Middle frontal gyrus (tissue), 1 donor: ENCODE measurements around the gene PDXK.
"Not testable (repeated sequence)": the region's sequence is repeated elsewhere in the genome, so short reads cannot be mapped to it uniquely, and the experiment has no call there.

Experiments used
- DNase-seq: peaks from one replicate; pipeline ENCODE4 v3.0.0-alpha.2; 2015; ENCODE audit warnings: low spot score; ENCODE audit errors: extremely low spot score

Gene PDXK

GRCh38 chr21:43718872-43719747 lies at the start of gene PDXK:
TSS of gene PDXK (plus strand) at chr21:43719129. CDS start at chr21:43719295, 166 bp downstream.
- peak; percentile 66 for DNase-seq

DNA sequence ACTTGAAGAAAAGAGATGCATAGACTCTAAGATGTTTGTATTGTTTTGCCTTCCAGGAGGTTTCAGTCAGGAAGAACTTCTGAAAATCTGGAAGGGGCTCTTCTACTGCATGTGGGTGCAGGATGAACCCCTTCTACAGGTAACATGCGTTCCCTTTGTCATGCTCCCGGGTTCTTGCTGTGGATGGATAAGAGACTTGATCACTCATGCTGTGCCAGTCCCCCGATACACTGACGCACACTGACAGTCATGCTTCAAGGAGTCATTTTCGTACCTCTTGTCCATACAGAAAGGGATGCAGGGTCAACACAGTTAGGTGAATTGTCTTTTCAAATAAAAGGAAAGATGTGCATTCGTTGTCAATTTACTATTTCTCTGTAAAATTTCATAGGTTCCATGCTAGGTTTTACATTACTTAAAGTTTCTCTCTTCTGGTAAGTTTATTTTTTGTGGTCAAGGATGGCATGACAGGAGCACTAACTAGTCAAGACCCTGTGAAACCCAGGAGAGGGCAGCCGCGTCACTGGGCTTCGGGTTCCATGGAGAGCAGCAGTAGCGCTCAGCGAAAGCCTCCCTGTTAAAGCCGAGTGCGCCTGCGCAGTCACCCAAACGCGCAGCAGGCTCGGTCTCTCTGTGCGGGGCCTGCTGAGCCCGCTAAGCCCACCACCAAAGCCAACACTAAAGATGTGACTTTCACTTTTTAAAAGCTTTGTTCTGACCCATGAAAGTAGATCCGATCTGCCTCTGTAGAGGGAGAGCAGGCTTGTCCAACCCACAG lies 48.9 kb upstream of the PDXK start:
- no peak for DNase-seq

DNA sequence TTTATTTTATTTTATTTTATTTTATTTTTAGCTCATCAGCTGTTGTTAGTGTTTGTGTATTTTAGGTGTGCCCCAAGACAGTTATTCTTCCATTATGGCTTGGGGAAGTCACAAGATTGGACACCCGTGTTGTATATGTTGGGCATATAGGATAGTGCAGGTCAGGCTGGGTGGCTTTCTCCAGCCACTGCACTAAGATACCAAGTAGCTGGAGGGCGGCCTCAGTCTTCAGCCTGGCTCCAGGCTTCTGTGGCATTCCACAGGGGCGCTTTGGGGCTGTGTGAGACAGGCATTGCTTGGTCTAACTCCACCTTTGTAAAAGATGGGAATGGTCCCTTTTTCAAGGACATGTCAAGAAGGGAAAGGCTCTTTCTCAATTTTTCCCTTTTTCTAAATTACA lies 43.1 kb upstream of the PDXK start:
- no peak for DNase-seq

DNA sequence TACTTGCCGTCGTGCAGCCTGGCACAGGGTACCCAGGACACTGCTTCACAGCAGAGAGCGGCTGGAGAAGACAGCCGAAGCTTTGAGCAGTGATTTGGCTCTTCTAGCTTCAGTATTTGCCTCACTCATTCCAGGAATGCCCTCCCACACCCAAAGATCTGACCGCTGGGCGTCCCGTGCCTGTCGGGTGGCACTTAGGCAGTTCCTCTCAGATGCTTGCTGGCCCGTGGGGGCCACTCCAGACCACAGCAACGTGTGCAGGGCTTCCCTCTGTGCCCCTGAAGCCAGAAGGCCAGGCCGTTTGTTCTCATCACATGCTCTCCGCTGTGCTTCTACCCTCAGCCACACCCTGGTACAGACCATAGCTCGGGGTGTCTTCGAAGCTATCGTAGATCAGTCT lies 42.5 kb upstream of the PDXK start:
- no peak for DNase-seq

DNA sequence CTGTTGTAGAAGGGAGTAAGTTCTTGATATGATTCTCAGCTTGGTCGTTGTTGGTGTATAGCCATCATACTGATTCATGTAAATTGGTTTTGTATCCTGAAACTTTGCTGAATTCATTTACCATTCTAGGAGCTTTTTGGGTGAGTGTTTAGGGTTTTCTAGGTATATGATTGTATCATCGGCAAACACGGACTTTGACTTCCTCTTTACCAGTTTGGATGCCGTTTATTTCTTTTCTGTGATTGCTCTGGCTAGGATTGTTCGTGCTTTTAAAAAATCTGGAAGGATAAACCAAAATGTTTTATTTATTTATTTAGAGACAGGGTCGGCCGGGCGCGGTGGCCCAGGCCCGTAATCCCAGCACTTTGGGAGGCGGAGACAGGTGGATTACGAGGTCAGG lies 39.0 kb upstream of the PDXK start:
- DNase-seq, result no peak

DNA sequence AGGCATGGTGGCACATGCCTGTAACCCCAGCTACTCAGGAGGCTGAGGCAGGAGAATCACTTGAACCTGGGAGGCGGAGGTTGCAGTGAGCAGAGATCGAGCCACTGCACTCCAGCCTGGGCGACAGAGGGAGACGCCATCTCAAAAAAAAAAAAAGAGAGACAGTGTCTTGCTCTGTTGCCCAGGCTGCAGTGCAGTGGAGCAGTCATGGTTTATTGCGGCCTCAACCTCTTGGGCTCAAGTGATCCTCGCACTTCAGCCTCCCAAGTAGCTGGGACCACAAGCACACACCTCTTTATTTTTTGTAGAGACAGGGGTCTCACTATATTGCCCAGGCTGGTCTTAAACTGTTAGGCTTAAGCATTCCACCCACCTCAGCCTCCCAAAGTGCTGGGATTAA lies 38.5 kb upstream of the PDXK start:
- not testable (repeated sequence) for DNase-seq

- no peak for DNase-seq
These were observed 37.3 kb upstream of the PDXK start for GRCh38 chr21:43681650-43682049.

GRCh38 chr21:43684424-43684823 lies 34.5 kb upstream of the PDXK start:
- DNase-seq, result no peak

DNA sequence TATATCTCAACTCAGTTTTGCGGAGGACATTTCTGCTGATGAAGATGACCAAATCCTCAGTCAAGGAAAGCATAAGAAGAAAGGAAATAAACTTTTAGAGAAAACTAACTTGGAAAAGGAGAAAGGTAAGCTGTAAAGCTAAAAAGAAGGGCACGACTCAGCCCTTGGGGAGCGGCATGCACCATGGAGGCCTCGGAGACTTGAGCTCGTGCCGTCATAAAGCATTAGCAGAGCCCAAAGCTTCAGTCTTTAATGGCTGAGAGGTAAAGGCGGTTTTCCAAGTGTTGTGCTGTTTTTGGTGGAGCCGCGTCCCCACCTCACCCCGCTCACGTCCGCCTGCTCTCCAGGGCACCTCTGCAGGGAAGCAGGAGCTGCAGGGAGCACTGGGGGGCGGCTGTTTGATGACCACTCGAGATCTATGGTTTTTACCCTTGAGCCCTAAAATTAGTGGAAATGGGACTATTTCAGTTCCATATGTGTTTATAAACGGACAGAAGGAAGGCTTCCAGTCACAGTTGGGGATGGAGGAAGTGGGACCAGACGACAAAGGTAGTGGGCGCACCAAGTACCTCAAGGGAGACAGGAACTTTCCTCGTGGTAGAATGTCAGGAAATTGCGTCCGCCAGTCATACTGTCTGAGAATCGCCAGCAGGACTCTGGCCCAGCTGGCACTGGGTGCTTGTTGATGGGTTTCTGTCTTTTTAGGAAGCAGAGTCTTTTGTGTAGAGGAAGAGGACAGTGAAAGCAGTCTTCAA lies 31.9 kb upstream of the PDXK start:
- no peak for DNase-seq

GRCh38 chr21:43687566-43688399 lies 31.1 kb upstream of the PDXK start:
- DNase-seq, result no peak

DNA sequence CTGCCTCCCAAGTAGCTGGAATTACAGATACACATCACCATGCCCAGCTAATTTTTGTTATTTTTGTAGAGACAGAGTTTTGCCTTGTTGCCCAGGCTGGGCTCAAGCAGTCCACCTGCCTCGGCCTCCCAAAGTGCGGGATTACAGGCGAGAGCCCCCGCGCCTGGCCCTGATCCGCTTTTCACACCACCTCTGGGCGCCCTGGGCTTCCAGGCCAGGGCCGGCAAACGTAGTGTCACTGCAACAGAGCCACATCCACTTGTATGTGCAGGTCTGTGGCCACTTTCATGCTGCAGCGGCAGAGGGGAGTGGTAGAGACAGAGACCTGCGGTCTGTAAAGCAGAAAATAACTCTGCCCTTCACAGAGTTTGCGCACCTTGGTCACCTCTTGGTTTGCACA lies 30.0 kb upstream of the PDXK start:
- no peak for DNase-seq

GRCh38 chr21:43689556-43690337 lies 29.2 kb upstream of the PDXK start:
- DNase-seq, result no peak

- no peak for DNase-seq
These were observed 28.6 kb upstream of the PDXK start for GRCh38 chr21:43690346-43690745.

DNA sequence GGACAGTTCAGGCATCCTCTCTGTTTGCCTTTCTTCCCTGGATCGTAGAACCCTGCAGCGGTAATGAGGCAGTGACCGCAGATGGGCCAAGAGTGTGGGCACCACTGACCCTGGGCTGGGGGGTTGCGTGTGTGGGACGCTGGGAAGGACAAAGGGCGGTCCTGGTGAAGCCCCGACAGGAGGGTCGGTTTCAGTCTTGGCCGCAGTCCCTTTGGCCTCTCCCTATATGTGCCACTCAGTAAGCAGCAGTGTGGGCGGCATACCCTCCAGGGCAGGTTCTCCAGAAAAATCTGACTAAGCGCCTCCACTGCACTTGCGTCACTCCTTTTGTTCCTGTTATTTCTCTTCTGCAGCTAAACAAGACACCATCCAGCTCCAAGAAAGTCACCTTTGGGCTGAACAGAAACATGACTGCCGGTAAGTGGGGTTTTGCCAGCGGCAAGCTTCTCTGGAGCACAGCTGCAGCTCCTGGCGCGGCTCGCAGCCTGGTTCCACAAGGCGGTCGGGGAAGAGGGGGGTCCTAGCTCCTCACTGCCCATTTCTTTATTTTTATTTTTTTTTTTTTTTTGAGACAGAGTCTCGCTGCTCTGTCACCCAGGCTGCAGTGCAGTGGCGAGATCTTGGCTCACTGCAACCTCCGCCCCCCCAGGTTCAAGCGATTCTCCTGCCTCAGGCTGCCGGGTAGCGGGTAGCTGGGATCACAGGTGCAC lies 27.7 kb upstream of the PDXK start:
- DNase-seq, result no peak

GRCh38 chr21:43691801-43692200 lies 27.1 kb upstream of the PDXK start:
- no peak for DNase-seq

DNA sequence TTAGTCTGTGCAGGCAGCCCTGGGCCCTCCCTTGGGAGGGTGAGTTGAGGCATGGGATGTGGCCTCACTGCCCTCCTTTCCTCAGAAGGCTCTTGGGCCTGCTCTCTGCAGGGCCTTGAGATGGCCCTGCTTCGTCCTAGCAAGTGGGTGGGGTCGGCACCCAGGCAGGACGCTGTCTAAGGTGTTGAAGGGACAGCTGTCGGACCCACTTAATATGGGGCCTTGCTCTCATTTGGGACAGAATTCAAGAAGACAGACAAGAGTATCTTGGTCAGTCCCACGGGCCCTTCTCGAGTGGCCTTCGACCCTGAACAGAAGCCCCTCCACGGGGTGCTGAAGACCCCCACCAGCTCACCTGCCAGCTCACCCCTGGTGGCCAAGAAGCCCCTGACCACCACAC lies 26.0 kb upstream of the PDXK start:
- no peak for DNase-seq

- DNase-seq, result no peak
These were observed 24.9 kb upstream of the PDXK start for GRCh38 chr21:43693981-43694380.

GRCh38 chr21:43694437-43695079 lies 24.4 kb upstream of the PDXK start:
- DNase-seq, result no peak

DNA sequence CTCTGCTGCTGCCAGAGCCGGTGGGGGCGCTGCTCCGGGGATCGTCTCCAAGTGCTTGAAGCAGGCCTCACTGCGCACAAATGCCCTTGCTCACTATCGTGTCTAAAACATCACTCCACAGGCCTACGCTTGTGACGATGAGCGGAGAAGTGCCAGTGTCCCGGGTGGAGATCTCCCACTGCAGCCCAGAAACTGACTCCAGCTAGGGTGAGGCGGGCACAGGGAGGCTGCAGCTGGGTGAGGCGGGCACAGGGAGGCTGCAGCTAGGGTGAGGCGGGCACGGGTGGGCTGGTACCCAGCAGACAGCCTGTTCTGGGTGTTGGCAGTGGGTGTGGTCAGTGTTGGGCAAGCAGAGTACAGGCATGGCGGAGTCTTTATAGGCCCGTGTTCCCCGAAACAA lies 22.7 kb upstream of the PDXK start:
- no peak for DNase-seq
